HCT116 (cell line): ENCODE measurements around the gene TPBGL. TPM values are rescaled to one million over a fixed set of nuclear protein-coding genes. Genes with fewer than 3 reads are reported as not detected.
A peak's percentile ranks its signal among the peaks of the same experiment; 100 is the strongest.

Experiments used
- ATAC-seq: fragments of 200-7000 bp; cut with Tn5 transposase; 2 replicates; pipeline ENCODE4 v1.9.1; 2020; ENCODE audit warnings: mild to moderate bottlenecking, moderate library complexity
- BruUV-seq: library from RNA; stranded (reverse); fragments of 400-500 nt; replicated peaks from 2 replicates; lab custom pipeline; 2021; lab: Mats Ljungman, UMichigan
- CTCF ChIA-PET: fragments of 300-600 bp; sonication (Branson Sonifier 250); formaldehyde crosslinking; loops from one replicate; lab custom pipeline; 2021; ENCODE audit warnings: antibody characterized with exemption; lab: Charles Lee
- POLR2A ChIA-PET: fragments of 300-600, 350-600 bp; sonication (Branson Sonifier 250); formaldehyde crosslinking; loops from one replicate; lab custom pipeline; 2021; ENCODE audit warnings: antibody characterized with exemption; lab: Charles Lee
- RAD21 ChIA-PET, 2 experiments: fragments of 300-600 bp; sonication (Branson Sonifier 250); formaldehyde crosslinking; loops; one replicate each; lab custom pipeline; 2023; ENCODE audit warnings: low total read pairs in 2 of 2; ENCODE audit not compliant: uncharacterized antibody in 2 of 2, unreplicated experiment in 2 of 2, low non-redundant PET in 1 of 2; lab: Charles Lee
- DNase-seq: peaks from one replicate; pipeline ENCODE4 v3.0.0-alpha.2; 2010; ENCODE audit warnings: low read depth, low spot score
- H2AFZ ChIP-seq: fragments of 200-600 bp; shearing (Covaris generic), sonication (generic); 2 replicates; pipeline ENCODE4 v1.6.1; 2017; ENCODE audit warnings: low read depth, mixed run types, mixed read lengths, antibody characterized with exemption, low read length; ENCODE audit not compliant: poor library complexity, severe bottlenecking
- H3K27ac ChIP-seq: 2 replicates; pipeline ENCODE4 v1.5.1; 2012; ENCODE audit warnings: low read depth, low read length
- H3K27me3 ChIP-seq: fragments of 200-600 bp; sonication (generic); 2 replicates; pipeline ENCODE4 v1.6.1; 2016; ENCODE audit warnings: mixed run types, low read length, mixed read lengths; ENCODE audit not compliant: insufficient read depth
- H3K36me3 ChIP-seq, 2 experiments: fragments of 200-500 bp in 1 of 2; fragments of 200-600 bp in 1 of 2; sonication (Bioruptor generic) in 1 of 2; sonication (generic) in 1 of 2; 2 replicates each; pipeline versions ENCODE4 v1.5.1 to v1.6.1; 2014 to 2016; ENCODE audit warnings: low read length in 2 of 2, inconsistent platforms in 1 of 2, mixed read lengths in 1 of 2, mixed run types in 1 of 2; ENCODE audit not compliant: insufficient read depth in 2 of 2, control insufficient read depth in 1 of 2
- H3K4me1 ChIP-seq, 2 experiments: fragments of 200-600 bp in 1 of 2; sonication (generic) in 1 of 2; 2 replicates each; pipeline versions ENCODE4 v1.5.1 to v1.6.1; 2012 to 2017; ENCODE audit warnings: low read length in 2 of 2, inconsistent platforms in 1 of 2, mild to moderate bottlenecking in 1 of 2, mixed read lengths in 1 of 2, mixed run types in 1 of 2, moderate library complexity in 1 of 2; ENCODE audit not compliant: insufficient read depth in 2 of 2, control insufficient read depth in 1 of 2
- H3K4me2 ChIP-seq: fragments of 200-600 bp; sonication (generic); 2 replicates; pipeline ENCODE4 v1.6.1; 2017; ENCODE audit warnings: mixed run types, low read length, mixed read lengths
- H3K4me3 ChIP-seq, 2 experiments: fragments of 200-600 bp in 1 of 2; sonication (generic) in 1 of 2; replicated peaks in 1 of 2; 2 replicates each; pipeline ENCODE4 v1.5.1; 2011 to 2016; ENCODE audit warnings: low read length in 2 of 2, control low read depth in 1 of 2, low read depth in 1 of 2, mild to moderate bottlenecking in 1 of 2, mixed read lengths in 1 of 2, mixed run types in 1 of 2
- H3K79me2 ChIP-seq: fragments of 200-600 bp; sonication (generic); 2 replicates; pipeline ENCODE4 v1.6.1; 2017; ENCODE audit warnings: mild to moderate bottlenecking, mixed run types, low read length, moderate library complexity, mixed read lengths; ENCODE audit not compliant: insufficient read depth
- H3K9ac ChIP-seq: fragments of 200-600 bp; sonication (generic); 2 replicates; pipeline ENCODE4 v1.6.1; 2016; ENCODE audit warnings: low read length, mixed read lengths
- H3K9me2 ChIP-seq: fragments of 200-600 bp; sonication (generic), shearing (Covaris generic); 2 replicates; pipeline ENCODE4 v1.6.1; 2017; ENCODE audit warnings: mixed run types, mild to moderate bottlenecking, moderate library complexity; ENCODE audit not compliant: insufficient read depth
- H3K9me3 ChIP-seq, 2 experiments: fragments of 200-500 bp in 1 of 2; fragments of 200-600 bp in 1 of 2; sonication (Bioruptor generic) in 1 of 2; sonication (generic) in 1 of 2; 2 replicates each; pipeline ENCODE4 v1.6.1; 2014 to 2017; ENCODE audit warnings: low read length in 2 of 2, mixed read lengths in 2 of 2, inconsistent platforms in 1 of 2, low read depth in 1 of 2, mild to moderate bottlenecking in 1 of 2, mixed run types in 1 of 2, moderate library complexity in 1 of 2; ENCODE audit not compliant: control insufficient read depth in 1 of 2, insufficient read depth in 1 of 2
- H4K20me1 ChIP-seq: fragments of 200-600 bp; sonication (generic), shearing (Covaris generic); 2 replicates; pipeline ENCODE4 v1.6.1; 2017; ENCODE audit warnings: mixed run types, mild to moderate bottlenecking, moderate library complexity; ENCODE audit not compliant: insufficient read depth
- ATF3 ChIP-seq: IDR thresholded peaks from 2 replicates; pipeline ENCODE4 v1.6.1; 2012
- CBX3 ChIP-seq: IDR thresholded peaks from 2 replicates; pipeline ENCODE4 v1.6.1; 2012; ENCODE audit warnings: low read depth
- POLR2AphosphoS5 ChIP-seq: IDR thresholded peaks from 2 replicates; pipeline ENCODE4 v1.6.1; 2011; ENCODE audit warnings: mild to moderate bottlenecking, low read depth, low read length, moderate library complexity
- TCF7L2 ChIP-seq: IDR thresholded peaks from 2 replicates; pipeline ENCODE4 v1.7.0; 2011; ENCODE audit warnings: borderline replicate concordance, inconsistent platforms; ENCODE audit not compliant: insufficient read depth, insufficient read length; ENCODE audit errors: extremely low read depth
- YY1 ChIP-seq: IDR thresholded peaks from 2 replicates; pipeline ENCODE4 v1.6.1; 2011; ENCODE audit warnings: low read length, low read depth, moderate library complexity, mild to moderate bottlenecking; ENCODE audit not compliant: insufficient replicate concordance; ENCODE audit errors: extremely low read depth
- ZFX ChIP-seq: fragments of 450-650 bp; IDR thresholded peaks from 2 replicates; pipeline ENCODE4 v1.6.1; 2017
- intact Hi-C: fragments of 100-400 bp; cut with micrococcal nuclease; formaldehyde crosslinking; loops from 2 replicates; pipeline ENCODE4 v1.10.0; 2022
- total RNA-seq: library from RNA; stranded (reverse); gene quantifications from one replicate; pipeline ENCODE4 v1.2.1, GENCODE V29; 2021; ENCODE audit not compliant: unreplicated experiment

The TPBGL gene
- total RNA-seq, 1 experiment from 2014 or later = 0.12 TPM

- H3K79me2 ChIP-seq = no peaks in the 10 kb centered on the region
- no peak overlapping the region for H2AFZ ChIP-seq
- H3K9me3 ChIP-seq = no peaks in the 10 kb centered on the region
- H3K27ac ChIP-seq = no peak overlapping the region
- no peaks in the 10 kb centered on the region for H3K9me2 ChIP-seq
- POLR2A ChIA-PET = no interaction called here
- no peaks in the 10 kb centered on the region for H3K27me3 ChIP-seq
- DNase-seq = no peak
- RAD21 ChIA-PET = no interaction called here
- TSS peak; percentile 28 for BruUV-seq
- peaks cover 6 to 16% of the 10 kb centered on the region in 2 experiments; a peak in 3 of 4 replicates for H3K4me1 ChIP-seq
- H3K4me2 ChIP-seq = peak overlapping the region; percentile 83
- H4K20me1 ChIP-seq = no peaks in the 10 kb centered on the region
- intact Hi-C loops = loop anchor here (2.0 kb wide), 2 partner anchors 99 to 311 kb away; no protein-coding TSS in a partner anchor
- peak overlapping the region in 1 of 2 experiments; percentile 37; a peak in 1 of 4 replicates for H3K4me3 ChIP-seq
- H3K36me3 ChIP-seq = no peaks in the 10 kb centered on the region
- no peak overlapping the region for H3K9ac ChIP-seq
- TF ChIP-seq POLR2AphosphoS5 (no peak), YY1 (no peak), TCF7L2 (no peak), ATF3 (no peak), CBX3 (no peak), ZFX (no peak)
- CTCF ChIA-PET = interaction anchor here (0.8 to 4.7 kb wide), 4 partner anchors 9 to 97 kb away, joined by 3 to 70 read pairs (median 5); no protein-coding TSS in a partner anchor
- ATAC-seq = no peak
Observed at GRCh38 chr11:75239531-75240290, 863 bp upstream of the TPBGL start.
